ENCODE measurements around the gene LBH.

GRCh38 chr2:30255026-30255425 lies 23.7 kb downstream of the LBH start:
- TF ChIP-seq GATA2 (IDR thresholded peaks at IDR 0.05; ENCODE audit: low read depth, low read length) (no peak), GATA3 (IDR thresholded peaks at IDR 0.05; ENCODE audit: low read depth, low read length) (no peak)
